AG09319 (cell line): ENCODE data around the gene GAP43.

Experiments used
- DNase-seq: peaks from one replicate; pipeline ENCODE4 v3.0.0-alpha.2; 2010; ENCODE audit warnings: low read depth; ENCODE audit errors: extremely low read depth
- TF ChIP-seq, protein P1 (sequence below): IDR thresholded peaks from 2 replicates; pipeline ENCODE4 v1.5.1; 2011; ENCODE audit warnings: low read depth, mild to moderate bottlenecking, inconsistent platforms, low read length, moderate library complexity

The GAP43 gene, protein sequence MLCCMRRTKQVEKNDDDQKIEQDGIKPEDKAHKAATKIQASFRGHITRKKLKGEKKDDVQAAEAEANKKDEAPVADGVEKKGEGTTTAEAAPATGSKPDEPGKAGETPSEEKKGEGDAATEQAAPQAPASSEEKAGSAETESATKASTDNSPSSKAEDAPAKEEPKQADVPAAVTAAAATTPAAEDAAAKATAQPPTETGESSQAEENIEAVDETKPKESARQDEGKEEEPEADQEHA

DNA sequence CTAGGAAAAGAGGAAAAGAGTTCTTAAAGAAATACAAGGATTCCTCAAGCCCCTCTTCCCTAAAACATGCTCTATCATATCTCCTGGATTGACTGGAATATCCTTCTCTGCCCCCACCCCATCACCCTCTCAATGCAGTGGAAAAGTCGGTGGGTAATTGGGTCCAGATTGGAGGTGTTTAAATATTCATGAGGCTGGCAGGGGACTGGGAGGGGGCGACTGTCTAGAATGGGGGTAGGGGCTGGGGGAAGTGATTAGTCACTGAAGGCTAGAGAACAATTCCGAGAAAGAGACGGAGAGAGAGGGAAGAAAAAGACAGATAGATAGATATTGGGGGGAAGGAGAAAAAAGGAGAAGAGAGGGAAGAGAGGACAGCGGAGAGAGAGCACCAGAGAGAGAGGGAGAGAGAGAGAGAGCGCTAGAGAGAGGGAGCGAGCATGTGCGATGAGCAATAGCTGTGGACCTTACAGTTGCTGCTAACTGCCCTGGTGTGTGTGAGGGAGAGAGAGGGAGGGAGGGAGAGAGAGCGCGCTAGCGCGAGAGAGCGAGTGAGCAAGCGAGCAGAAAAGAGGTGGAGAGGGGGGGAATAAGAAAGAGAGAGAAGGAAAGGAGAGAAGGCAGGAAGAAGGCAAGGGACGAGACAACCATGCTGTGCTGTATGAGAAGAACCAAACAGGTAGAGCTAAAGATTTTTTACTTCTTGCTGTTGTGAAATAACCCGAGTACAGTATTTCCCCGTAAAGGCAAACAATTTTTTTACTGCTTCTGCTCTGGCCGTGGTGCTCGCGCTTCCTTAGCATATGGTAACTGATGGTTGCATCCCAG lies at the start of gene GAP43:
Gene GAP43, plus strand, starts transcription at position 467 of the 825 bp plus-strand sequence. Its CDS starts 180 bp downstream, at position 647.
- TF ChIP-seq, protein P1, sequence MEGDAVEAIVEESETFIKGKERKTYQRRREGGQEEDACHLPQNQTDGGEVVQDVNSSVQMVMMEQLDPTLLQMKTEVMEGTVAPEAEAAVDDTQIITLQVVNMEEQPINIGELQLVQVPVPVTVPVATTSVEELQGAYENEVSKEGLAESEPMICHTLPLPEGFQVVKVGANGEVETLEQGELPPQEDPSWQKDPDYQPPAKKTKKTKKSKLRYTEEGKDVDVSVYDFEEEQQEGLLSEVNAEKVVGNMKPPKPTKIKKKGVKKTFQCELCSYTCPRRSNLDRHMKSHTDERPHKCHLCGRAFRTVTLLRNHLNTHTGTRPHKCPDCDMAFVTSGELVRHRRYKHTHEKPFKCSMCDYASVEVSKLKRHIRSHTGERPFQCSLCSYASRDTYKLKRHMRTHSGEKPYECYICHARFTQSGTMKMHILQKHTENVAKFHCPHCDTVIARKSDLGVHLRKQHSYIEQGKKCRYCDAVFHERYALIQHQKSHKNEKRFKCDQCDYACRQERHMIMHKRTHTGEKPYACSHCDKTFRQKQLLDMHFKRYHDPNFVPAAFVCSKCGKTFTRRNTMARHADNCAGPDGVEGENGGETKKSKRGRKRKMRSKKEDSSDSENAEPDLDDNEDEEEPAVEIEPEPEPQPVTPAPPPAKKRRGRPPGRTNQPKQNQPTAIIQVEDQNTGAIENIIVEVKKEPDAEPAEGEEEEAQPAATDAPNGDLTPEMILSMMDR = no peak

DNA sequence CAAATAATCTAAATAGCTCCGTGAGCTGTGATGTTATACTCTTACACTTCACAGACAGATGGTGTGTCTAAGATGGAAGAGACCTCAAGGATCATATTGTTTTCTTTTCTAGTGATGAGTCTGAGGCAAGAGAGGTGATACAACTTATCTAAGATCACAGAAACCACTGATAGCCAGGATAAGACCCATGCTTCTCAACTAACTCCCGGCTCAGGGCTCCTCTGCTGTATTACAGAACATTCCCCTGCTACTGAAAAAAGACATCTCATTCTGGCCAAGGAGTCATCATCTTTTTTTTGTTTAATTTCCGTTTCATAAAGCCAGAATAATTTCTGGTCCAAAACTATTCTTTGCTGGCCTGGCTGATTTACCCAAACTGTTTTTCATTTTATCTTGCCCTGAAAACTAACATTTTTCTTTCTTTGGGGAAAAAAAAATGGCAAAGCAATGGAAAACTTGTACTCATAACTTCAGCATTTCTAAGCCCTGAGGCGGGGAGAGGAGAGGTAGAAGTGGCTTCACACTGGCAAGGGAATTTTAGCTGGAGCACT lies 46.9 kb upstream of the GAP43 start:
- no peak for DNase-seq

More for the DNA sequence above, at the start of gene GAP43:
- DNase-seq = peak; percentile 35

DNA sequence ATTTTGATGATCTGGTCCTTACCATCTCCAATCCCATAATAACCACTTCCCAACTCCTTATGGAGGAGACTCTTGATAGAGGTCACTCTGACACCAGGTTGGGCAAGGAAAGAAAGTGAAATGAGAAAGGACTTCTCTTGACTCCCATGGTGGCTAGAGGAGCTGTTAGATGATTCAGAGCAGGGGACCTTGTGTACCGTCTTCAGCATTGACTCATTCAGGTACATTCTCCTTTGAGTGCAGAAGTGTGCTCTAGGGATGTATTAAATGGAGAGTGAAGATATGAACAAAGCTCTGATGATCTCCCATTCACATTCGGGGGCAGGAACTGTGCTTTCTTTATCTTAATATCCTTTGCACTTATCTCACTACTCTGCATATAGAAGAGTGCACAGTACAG lies 46.3 kb upstream of the GAP43 start:
- no peak for DNase-seq
- TF ChIP-seq, protein P1 = no peak

More for the DNA sequence above, 46.9 kb upstream of the GAP43 start:
- TF ChIP-seq, protein P1 = no peak

DNA sequence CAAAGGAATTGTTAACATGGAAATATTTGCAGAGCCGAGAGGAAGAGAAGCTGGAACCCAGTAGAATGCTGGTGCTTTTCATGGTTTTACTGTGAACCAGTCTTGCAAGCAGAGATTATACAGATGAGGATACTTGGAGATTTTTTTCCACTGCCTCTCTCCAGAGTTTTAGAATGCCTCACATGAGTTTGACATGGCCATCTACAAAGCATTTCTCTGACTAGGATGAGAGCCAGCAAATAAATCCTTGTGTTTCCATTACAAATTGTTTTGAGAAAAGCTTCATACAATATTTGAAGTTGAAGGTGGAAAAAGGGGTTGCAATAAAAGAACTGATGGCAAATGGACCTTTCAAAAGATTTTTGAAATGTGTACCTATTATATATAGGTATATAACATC lies 45.0 kb upstream of the GAP43 start:
- TF ChIP-seq, protein P1 = no peak
- DNase-seq = no peak

DNA sequence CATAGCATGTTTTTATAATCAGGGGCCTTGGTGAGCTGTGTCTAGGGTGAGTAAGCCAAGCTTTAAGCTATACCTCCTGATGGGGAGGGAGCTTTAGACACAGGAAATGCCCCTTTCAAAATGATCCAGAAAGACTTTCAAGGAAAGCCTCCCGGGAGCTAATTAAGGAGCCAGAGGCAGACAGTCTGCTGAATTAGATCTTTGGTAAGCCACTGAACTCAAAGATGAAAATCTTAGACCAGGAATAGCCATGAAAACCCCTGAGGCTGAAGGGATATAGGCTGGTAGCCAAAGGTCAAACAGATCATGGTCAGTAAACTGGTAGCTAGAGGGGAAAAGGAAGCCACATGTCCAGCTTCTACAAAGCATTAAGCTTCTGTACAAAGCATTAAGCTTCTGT lies 42.7 kb upstream of the GAP43 start:
- TF ChIP-seq, protein P1 = no peak
- DNase-seq = no peak

DNA sequence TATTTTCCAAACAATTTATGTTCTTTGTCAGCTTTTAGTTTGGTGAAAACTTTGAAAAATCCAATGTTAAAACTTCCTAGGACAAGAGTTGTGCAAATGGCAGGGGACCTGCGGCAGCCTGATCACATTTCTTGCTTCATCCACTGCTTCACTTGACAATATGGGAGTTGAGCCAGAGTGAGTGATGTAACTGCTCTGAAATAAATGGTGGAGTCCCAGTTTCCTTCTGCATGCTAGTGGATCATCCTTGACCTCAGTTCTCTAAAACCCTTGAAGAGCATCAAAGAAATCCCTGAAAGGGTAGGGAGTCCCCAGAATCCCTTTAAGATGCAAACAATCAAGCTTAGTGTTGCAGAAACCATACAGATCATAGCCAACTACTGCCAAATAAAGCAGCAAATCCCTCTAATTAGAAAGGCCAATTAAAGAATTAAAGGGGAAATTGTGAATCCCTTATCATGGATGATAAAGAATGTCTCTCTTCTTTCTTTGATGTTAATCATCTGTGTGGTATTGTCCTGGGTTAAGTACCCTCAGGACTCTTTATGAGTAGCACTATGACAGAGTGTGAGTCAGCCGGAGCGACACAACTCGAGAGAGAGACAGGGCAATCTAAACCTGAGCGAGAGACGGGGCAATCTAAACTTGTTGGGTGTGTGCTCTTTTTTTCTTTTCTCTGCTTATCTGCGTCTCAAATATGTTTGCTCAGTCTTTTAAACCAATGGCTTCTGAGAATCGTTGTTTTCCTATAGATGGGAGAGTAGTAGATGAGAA lies 41.8 kb upstream of the GAP43 start:
- TF ChIP-seq, protein P1 = no peak

More for the DNA sequence above, 41.8 kb upstream of the GAP43 start:
- no peak for DNase-seq
